GM04504 (cell line): ENCODE measurements around the gene NFE2L2.
"Not testable (repeated sequence)": the region's sequence is repeated elsewhere in the genome, so short reads cannot be mapped to it uniquely, and the experiment has no call there.

Experiments used
- DNase-seq: peaks from one replicate; pipeline ENCODE4 v3.0.0-alpha.2; 2012; ENCODE audit warnings: low read depth

Gene NFE2L2

GRCh38 chr2:177264693-177265587 is at the start of gene NFE2L2:
NFE2L2 (minus strand) TSS chr2:177264727; CDS start chr2:177264576, 151 bp downstream.
- DNase-seq, result peak; percentile 79

- DNase-seq, result peak; percentile 25
Measured at GRCh38 chr2:177314194-177314593, 49.7 kb upstream of the NFE2L2 start.

GRCh38 chr2:177313162-177313781 is 48.7 kb upstream of the NFE2L2 start:
- DNase-seq, result no peak

- no peak for DNase-seq
Measured at GRCh38 chr2:177312562-177312961, 48.0 kb upstream of the NFE2L2 start.

GRCh38 chr2:177309672-177310309 is 45.3 kb upstream of the NFE2L2 start:
- not testable (repeated sequence) for DNase-seq

GRCh38 chr2:177306550-177306949 is 42.0 kb upstream of the NFE2L2 start:
- no peak for DNase-seq

GRCh38 chr2:177303939-177304338 is 39.4 kb upstream of the NFE2L2 start:
- DNase-seq, result no peak

- no peak for DNase-seq
Measured at GRCh38 chr2:177302552-177302951, 38.0 kb upstream of the NFE2L2 start.

- no peak for DNase-seq
Measured at GRCh38 chr2:177298191-177298590, 33.7 kb upstream of the NFE2L2 start.

- DNase-seq, result no peak
Measured at GRCh38 chr2:177296040-177296439, 31.5 kb upstream of the NFE2L2 start.

- DNase-seq, result peak; percentile 55
Measured at GRCh38 chr2:177295484-177295883, 31.0 kb upstream of the NFE2L2 start.

GRCh38 chr2:177291701-177292100 is 27.2 kb upstream of the NFE2L2 start:
- DNase-seq, result no peak

- DNase-seq, result no peak
Measured at GRCh38 chr2:177289824-177290628, 25.5 kb upstream of the NFE2L2 start.

- DNase-seq, result no peak
Measured at GRCh38 chr2:177287814-177288213, 23.3 kb upstream of the NFE2L2 start.

GRCh38 chr2:177285892-177286715 is 21.6 kb upstream of the NFE2L2 start:
- no peak for DNase-seq

GRCh38 chr2:177284531-177284930 is 20.0 kb upstream of the NFE2L2 start:
- DNase-seq, result no peak

- no peak for DNase-seq
Measured at GRCh38 chr2:177283906-177284305, 19.4 kb upstream of the NFE2L2 start.

GRCh38 chr2:177282787-177283572 is 18.5 kb upstream of the NFE2L2 start:
- DNase-seq, result no peak

GRCh38 chr2:177282181-177282641 is 17.7 kb upstream of the NFE2L2 start:
- no peak for DNase-seq
